GM18526 (cell line): ENCODE measurements around the gene IL4R.

Source experiments
- POLR2A ChIP-seq: IDR thresholded peaks from 3 replicates; pipeline ENCODE4 v1.6.1; 2011; ENCODE audit not compliant: insufficient read length; ENCODE audit errors: extremely low read depth

The IL4R gene

DNA sequence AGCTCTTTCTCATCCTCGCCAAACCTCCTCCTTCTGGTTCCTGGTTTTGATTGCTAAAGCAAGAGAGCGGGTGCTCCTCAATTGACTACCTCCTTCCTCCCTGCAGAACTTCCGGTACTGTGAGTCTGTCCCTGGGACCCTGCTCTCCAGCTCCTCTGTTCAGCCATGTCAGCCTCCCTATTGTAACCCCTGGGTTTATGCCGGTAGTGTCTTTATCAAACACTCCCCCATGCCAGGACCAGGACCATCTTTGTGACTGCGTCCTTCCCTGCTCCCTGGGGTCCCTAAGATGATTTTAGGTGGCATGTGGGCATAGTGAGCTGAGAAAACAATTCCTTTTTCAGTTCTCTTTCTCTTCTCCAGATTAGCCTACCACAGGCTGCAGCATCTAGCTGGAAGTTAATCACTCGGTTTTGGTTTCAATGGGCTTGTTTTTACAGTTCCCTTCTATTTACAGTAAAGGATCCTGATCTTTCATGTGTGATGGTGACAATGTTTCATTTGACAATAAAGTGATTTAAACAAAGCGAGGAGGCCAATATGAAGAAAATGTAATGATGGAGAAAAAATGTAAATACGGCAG, 60.5 kb downstream of the IL4R start:
- no peak for TF ChIP-seq POLR2A

DNA sequence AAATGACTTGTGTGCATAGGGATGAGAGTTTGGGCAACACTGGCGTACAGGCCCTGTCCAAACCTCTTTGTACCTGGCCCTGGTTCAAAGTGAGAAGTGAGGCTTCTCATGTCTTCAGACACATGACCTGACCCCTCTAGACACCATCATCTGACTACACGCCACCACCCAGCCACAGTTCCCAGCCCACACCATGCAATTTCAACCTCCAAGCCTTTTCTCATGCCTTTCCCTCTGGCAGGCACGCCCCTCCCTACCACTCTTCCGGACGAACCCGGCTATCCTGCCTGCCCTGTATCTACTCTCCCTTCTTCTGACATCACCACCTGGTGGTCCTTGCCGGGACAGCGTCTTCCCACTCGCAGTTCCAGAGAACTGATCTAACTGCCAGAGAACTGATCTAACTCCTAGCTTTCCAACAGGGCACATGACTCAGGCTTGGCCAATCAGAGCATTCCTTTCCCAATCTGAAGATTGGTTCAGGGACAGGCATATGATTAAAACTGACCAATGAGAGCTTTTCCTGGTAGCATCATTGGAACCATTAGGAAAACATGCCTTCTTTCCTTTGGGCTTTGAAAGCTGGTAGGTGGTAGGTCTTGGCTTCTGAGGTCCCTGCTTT, 61.1 kb downstream of the IL4R start:
- peak; percentile 54 for TF ChIP-seq POLR2A

DNA sequence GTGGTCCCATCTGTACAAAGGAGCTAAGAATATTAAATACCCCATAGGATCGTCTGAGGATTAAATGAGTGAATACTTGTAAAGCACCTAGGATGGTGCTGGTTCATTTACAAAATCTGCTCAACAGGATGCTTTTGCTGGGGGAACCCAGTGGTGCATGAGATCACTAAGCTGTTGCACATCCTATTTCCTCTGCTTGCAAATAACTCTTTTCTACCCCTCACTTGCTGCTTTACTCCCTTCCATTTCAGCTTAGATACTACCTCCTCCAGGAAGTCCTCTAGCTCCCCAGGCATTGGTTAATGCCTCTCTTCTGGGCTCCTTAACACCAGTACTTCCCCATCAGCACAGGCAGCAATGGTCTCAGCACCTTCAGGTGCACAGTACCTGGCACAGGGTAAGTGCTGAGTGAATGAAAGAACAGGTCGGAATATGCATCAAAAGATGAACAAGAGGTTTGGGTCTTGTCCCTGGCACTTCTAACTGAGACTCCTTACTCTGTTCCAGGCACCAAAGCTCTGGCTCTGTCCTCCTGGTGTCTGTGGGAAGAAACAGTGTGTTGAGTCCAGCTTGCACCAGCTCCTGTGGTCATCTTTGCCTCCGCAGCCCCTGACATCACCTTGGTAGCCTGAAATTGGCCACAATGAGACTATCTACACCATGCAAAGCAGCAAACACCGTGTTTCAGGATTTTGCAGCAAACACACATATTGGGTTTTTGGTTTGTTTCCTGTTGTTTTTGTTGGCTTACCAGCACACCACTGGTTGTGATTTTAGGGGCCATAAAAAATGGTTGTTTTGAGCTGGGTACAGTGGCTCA, 64.1 kb downstream of the IL4R start:
- TF ChIP-seq POLR2A, result no peak

DNA sequence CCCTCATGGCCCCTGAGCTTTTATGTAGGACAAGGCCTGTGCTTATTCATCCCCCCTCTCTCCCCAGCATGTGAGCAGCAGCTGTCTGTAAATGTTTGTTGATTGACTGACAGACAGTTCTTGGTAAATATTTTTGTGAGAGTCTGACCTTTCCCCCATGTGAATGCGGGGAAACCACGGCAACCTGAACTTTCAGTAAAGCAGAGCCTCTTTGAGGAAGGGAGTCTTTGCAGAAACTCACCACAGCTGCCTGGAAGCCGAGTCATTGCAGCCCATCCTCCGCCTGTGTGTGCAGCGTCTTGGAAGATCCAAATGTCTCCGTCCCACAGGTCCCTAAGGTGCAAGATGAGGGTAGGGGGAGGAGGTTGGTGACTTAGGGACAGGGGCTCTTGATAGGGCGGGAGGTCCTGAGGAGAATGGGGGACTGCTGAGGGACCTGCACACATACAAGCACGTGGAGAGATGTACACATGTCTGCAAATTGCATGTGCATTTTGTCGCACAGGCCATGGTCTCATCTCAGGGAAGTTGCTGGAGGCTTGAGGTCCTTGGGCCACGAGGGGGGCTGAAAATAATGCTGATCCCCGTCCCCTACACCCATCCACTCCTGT, 65.2 kb downstream of the IL4R start:
- no peak for TF ChIP-seq POLR2A

DNA sequence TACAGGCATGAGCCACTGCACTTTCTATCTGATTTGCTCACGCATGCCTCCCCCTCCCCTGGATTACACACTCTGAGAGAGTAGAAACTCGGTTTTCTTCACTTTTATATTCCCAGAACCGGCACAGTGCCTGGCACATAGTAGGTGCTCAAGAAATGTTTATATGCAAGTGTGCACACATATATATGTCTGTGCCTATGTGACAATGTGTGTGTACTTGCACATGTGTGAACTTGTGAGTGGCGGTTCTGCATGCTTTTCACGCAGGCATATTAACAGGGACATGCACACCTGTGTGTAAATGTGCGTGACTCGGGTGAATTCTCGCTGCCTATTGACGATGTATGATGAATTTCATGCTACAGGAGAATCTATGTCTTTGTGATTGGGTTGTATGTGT, 66.1 kb downstream of the IL4R start:
- TF ChIP-seq POLR2A, result no peak

DNA sequence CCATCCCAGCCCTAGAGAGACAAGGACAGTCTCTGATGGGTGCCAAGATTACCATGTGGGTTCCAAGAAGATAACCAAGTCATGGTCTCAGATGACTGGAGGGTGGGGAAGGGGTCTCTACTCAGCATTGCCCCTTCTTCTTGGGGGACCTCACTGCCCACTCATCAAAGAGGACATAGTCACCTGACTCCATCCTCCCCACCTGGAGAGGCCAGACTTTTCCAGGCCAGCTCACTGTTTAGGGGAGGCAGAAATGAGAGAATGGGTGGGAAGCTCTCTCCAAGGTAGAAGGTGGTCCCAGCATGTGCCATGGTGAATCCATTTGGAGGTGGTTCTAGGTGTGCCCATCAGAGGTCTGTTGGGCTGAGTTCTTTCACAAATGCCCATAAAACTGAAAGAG, 67.5 kb downstream of the IL4R start:
- no peak for TF ChIP-seq POLR2A

DNA sequence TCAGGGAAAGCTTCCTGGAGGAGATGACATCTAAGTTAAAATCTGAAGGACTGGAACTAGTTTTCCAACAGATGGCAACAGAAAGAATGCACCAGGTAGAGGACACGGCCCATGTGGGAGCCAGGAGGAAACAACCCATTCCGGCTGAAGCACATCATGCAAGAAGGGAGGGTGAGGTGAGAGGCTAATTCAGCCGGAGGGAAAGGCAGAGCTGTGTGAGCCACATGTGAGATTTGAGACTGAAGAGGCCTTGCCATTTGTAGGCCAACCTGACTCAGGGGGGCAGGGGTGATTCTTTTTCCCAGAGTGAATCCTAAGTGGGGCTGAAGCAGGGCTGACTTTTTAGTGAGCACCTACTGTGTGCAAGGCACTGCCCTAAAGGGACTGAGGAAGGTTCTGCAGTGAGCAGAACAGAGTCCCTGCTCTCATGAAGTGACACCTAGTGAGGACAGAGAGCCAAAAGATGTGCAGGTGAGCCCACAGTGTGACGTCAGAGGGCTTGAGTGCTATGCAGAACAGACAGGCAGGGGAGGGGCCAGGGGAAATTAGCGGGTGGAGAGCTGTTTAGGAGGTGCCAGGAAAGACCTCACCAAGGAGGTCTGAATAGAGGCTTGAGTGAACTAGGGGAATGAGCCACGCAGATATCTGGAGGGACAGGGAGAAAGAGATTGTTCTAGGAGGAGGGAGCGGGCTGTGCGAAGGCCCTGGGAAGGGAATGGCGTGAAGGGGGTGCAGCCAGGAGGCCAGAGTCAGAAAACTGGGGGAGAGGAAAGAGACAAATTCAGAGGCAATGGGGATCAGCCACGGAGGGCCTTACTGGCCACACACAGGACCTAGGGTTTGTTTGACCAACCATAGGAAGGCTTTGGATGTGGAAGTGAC, 68.4 kb downstream of the IL4R start:
- no peak for TF ChIP-seq POLR2A

DNA sequence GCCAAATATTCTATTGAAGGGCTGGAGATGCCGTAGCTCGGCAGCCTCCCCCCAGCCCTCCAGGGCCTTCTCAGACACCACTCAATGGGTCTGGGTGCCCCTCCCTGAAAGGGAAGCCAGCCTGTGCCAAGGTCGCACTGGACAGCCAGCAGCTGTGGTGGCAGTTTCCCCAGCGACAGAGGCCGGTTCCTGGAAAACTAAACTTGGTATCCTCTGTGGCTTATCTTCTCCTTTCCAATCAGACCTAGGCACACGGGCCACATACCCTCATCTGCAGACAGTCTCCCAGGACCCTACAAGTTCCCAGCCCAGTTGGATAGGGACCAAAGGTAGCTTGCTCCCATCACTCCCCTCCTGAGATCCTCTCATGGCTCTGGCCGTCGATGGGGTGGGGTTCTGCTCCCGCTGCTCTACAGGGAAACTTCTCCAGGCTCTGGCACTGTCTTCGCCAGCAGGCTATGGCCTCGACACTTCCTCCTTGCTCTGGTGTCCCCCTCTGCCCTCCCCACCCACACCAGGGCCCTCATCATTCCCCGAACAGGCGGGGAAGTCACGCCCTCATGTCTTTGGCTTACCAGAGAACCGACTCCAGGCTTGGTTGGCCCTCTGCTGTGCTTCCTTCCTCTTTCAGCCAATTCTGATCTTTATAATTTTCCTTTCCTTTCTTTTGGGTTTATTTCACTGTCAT, 69.9 kb downstream of the IL4R start:
- no peak for TF ChIP-seq POLR2A

DNA sequence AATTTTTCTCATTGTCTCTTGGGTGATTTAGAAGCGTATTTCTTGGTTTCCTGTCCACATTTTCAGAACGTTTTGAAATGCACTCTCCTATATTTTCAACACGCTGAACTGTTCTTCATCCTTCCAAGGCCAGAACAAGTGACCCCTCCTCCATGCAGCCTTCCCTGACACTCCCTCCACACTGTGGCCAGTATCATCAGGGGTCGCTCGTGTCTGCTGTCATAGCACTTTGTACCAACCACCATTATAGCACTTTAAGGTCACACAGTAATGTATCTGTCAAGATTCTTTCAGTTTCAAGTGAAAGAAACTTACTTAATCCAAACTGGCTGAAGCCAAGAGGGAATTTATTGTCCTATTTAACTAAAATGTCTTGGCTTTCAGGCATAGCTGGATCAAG, 70.7 kb downstream of the IL4R start:
- TF ChIP-seq POLR2A, result no peak

DNA sequence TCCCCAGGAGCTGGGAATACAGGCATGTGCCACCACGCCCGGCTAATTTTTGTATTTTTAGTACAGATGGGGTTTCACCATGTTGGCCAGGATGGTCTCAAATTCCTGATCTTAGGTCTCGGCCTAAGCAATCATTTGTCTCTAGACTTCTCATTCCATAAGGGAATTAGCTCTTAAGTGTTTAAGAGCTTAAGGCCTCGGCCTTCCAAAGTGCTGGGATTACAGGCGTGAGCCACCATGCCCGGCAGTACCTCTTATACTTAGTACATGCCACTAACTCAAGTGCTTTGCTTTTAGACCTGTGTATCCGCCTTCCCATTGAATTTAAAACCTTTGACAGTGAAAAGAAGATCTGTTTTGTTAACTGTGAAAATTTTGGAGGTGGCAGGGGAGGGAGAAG, 71.6 kb downstream of the IL4R start:
- no peak for TF ChIP-seq POLR2A

DNA sequence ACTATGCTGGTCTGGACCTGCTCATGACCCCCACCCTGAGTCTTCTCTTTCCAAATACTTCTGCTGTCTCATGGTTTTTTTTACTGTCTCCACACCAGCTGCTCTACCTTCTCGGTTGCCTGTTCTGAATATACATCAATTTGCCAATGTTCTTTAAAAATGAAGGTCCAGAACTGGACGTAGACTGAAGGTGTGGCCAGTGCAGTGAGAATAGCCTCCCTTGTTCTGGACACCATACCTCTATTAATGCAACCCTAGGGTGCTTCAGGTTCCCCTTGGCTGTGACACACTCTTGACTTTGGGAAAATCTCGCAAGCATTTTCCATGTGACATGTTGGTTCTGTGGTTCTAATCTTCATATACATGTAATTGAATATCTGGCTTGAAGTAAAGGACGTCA, 72.9 kb downstream of the IL4R start:
- no peak for TF ChIP-seq POLR2A

DNA sequence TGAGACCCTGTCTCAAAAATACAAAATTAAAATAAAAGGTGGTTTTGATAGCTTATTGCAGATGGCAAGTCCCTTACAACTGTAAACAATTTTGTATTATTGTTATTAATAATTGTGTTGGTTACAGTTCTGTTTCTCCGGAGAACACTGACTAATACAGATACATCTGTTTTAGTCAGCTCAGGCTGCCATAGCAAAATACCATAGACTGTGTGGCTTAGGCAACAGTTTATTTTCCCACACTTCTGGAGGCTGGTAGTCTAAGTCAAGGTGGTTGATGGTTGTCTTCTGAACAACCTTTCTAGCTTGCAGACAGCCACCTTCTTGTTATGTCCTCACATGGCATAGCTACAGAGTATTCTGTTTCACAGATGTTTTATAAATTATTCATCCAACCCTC, 74.0 kb downstream of the IL4R start:
- no peak for TF ChIP-seq POLR2A

DNA sequence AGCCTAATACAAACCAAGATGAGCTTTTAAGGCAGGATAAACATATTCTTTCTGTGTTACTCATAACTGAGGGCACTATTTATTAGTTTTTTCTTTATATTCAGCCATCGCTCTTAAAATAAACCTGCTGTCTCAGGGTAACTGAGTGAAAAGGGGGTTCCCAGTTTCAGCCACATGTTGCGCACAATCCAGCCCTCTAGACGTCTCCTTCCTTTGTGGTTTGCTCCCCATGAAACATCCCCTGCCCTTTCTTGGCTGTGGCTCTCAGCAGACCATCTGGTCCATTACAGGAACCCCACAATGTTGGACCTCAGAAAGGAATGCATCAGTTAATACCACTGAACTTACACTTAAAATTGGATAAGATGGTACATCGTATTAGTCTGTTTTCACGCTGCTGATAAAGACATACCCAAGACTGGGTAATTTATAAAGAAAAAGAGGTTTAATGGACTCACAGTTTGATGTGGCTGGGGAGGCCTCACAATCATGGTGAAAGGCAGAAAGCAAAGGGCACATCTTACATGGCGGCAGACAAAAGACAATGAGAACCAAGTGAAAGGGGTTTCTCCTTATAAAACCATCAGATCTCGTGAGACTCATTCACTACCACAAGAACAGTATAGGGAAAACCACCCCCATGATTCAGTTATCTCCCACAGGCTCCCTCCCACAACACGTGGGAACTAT, 75.6 kb downstream of the IL4R start:
- no peak for TF ChIP-seq POLR2A

DNA sequence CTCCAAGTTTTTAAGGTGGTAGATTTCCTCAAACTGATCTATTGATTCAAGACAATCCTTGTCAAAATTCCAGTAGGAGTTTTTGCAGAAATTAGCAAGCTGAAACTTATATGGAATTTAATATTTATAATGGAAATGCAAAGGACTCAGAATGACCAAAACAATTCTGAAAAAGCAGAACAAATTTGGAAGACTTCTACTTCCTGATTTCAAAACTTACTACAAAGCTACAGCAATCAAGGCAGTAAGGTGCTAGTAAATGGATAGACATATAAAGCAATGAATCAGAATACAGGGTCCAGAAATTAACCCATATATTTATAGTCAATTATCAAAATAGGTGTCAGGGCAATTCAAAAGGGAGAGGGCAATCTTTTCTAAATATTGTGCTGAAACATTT, 76.4 kb downstream of the IL4R start:
- TF ChIP-seq POLR2A, result no peak
